Left ventricle myocardium inferior (tissue), 1 donor: ENCODE measurements around the gene PRR14. TPM values are rescaled to one million over a fixed set of nuclear protein-coding genes. Genes with fewer than 3 reads are reported as not detected.

Experiments used
- DNase-seq: peaks from one replicate; pipeline ENCODE4 v3.0.0-alpha.2; 2020
- H3K27ac ChIP-seq: fragments of 200-600 bp; replicated peaks from 2 replicates; pipeline ENCODE4 v1.8.0; 2021
- H3K27me3 ChIP-seq: fragments of 200-600 bp; 2 replicates; pipeline ENCODE4 v1.8.0; 2021; ENCODE audit warnings: low read depth
- H3K36me3 ChIP-seq: fragments of 200-600 bp; 2 replicates; pipeline ENCODE4 v1.8.0; 2021
- H3K4me1 ChIP-seq: fragments of 200-600 bp; 2 replicates; pipeline ENCODE4 v1.8.0; 2021
- H3K4me3 ChIP-seq: fragments of 200-600 bp; 2 replicates; pipeline ENCODE4 v1.8.0; 2021; ENCODE audit warnings: mild to moderate bottlenecking, moderate library complexity
- H3K9me3 ChIP-seq: fragments of 200-600 bp; replicated peaks from 2 replicates; pipeline ENCODE4 v1.8.0; 2021
- CTCF ChIP-seq: fragments of 200-600 bp; IDR thresholded peaks from 2 replicates; pipeline ENCODE4 v1.8.0; 2021; ENCODE audit warnings: antibody characterized with exemption, mild to moderate bottlenecking, borderline replicate concordance
- intact Hi-C: fragments of 100-400 bp; cut with micrococcal nuclease; formaldehyde crosslinking; loops from one replicate; pipeline ENCODE4 v1.11.0; 2022
- total RNA-seq: library from RNA; stranded (reverse); fragmentation: NEBNext Ultra II Directional; extraction: Animal tissue kit (Norgen Biotek cat#: 25700); gene quantifications from one replicate; pipeline ENCODE4 v1.2.1, GENCODE V29; 2021
- donor health status: DM: no; HTN: yes; CAD: no; lungs with severe emphysema.

The PRR14 gene
- total RNA-seq, 1 donor from 2014 or later, result 15.4 TPM

GRCh38 chr16:30665830-30666190 is 15.1 kb downstream of the PRR14 start:
- Histone ChIP-seq H3K4me1 (peaks cover 40% of the 10 kb centered on the region), H3K36me3 (peaks cover 99% of the 10 kb centered on the region), H3K27me3 (no peaks in the 10 kb centered on the region), H3K27ac (no peak overlapping the region), H3K9me3 (no peaks in the 10 kb centered on the region), H3K4me3 (no peak overlapping the region)
- DNase-seq, result no peak
- no peak for TF ChIP-seq CTCF
- intact Hi-C loops, result no loop called here

GRCh38 chr16:30666681-30667080 is 15.9 kb downstream of the PRR14 start:
- no peak for TF ChIP-seq CTCF
- Histone ChIP-seq H3K4me1 (peaks cover 31% of the 10 kb centered on the region), H3K27ac (no peak overlapping the region), H3K36me3 (peaks cover 94% of the 10 kb centered on the region), H3K4me3 (no peak overlapping the region), H3K27me3 (no peaks in the 10 kb centered on the region), H3K9me3 (no peaks in the 10 kb centered on the region)
- intact Hi-C loops, result no loop called here
- DNase-seq, result no peak

GRCh38 chr16:30667361-30667905 is 16.7 kb downstream of the PRR14 start:
- no peak overlapping the region for H3K27ac ChIP-seq
- peaks cover 24% of the 10 kb centered on the region for H3K4me1 ChIP-seq
- TF ChIP-seq CTCF, result no peak
- H3K36me3 ChIP-seq, result peaks cover 87% of the 10 kb centered on the region
- intact Hi-C loops, result no loop called here
- no peaks in the 10 kb centered on the region for H3K27me3 ChIP-seq
- no peaks in the 10 kb centered on the region for H3K9me3 ChIP-seq
- no peak overlapping the region for H3K4me3 ChIP-seq
- DNase-seq, result no peak

- Histone ChIP-seq H3K9me3 (no peaks in the 10 kb centered on the region), H3K4me1 (peaks cover 14% of the 10 kb centered on the region), H3K4me3 (no peak overlapping the region), H3K27ac (no peak overlapping the region), H3K36me3 (peaks cover 77% of the 10 kb centered on the region), H3K27me3 (no peaks in the 10 kb centered on the region)
- intact Hi-C loops, result no loop called here
- no peak for TF ChIP-seq CTCF
- DNase-seq, result no peak
Measured at GRCh38 chr16:30668393-30668792, 17.6 kb downstream of the PRR14 start.

- H3K4me1 ChIP-seq, result peaks cover 7% of the 10 kb centered on the region
- TF ChIP-seq CTCF, result no peak
- H3K27me3 ChIP-seq, result no peaks in the 10 kb centered on the region
- intact Hi-C loops, result no loop called here
- no peak overlapping the region for H3K27ac ChIP-seq
- DNase-seq, result no peak
- no peaks in the 10 kb centered on the region for H3K9me3 ChIP-seq
- peaks cover 69% of the 10 kb centered on the region for H3K36me3 ChIP-seq
- H3K4me3 ChIP-seq, result no peak overlapping the region
Measured at GRCh38 chr16:30669026-30669902, 18.5 kb downstream of the PRR14 start.
